Measurements from ENCODE around the gene WAC. TPM values are rescaled to one million over a fixed set of nuclear protein-coding genes. Genes with fewer than 3 reads are reported as not detected.
A peak's percentile ranks its signal among the peaks of the same experiment; 100 is the strongest.

The WAC gene
- total and polyA plus RNA-seq, 9 of the 15 experiments (the other 6 are each of a cell fraction or from before 2014, with no cell fraction given): 24.8 to 123 (median 78.2) TPM

DNA sequence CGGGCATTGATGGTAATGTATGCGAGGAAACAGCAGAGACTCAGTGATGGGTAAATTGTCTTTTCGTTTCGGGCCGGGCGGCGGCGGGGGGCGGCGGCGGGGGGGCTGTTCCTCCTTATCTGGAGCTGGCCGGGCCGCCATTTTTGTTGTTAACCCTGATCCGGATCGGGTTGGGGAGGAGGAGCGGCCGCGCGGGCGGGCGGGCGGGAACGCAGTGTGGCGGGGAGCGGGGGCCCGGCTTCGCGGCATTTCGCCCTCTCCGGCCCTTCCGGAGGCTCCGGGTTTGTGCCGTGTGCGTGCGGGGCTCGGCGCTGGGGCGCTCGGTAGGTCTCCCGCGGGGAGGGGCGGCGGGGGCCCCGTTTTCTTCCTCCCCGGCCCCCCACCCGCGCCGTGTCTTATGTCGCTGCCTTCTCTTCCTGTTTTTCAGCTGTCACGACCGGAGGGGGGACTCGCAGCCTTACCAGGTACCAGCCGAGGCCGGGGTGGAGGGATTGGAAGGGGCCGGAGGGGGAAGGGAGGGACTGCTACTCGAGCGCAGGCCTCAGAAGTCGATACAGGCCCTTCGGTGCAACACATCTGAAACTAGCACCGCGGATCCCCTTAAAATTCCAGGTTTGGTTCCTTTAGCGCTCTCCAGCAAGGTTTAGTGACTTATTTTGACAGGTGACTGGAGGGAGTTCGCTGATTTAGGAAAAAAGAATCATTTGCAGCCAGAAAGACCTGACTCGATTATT lies 820 bp downstream of the WAC start (continued):
- TF ChIP-seq ZFP30 (CRISPR knock-in tag; IDR thresholded peaks at IDR 0.05; ENCODE audit: borderline replicate concordance) (no peak), SIRT6 (IDR thresholded peaks at IDR 0.05; ENCODE audit: low read depth, low read length) (no peak), C11orf30 (IDR thresholded peaks at IDR 0.05; ENCODE audit: low read depth) (no peak), CHD1 (IDR thresholded peaks at IDR 0.05; ENCODE audit: low read length) (peak; percentile 39), POLR2H (tag; IDR thresholded peaks at IDR 0.05; ENCODE audit: low read depth) (no peak), JUND (IDR thresholded peaks at IDR 0.05; ENCODE audit: borderline replicate concordance, low read depth, low read length) (no peak), JUND (tag; IDR thresholded peaks at IDR 0.05; ENCODE audit: borderline replicate concordance, low read depth, low read length) (no peak), EHMT2 (IDR thresholded peaks at IDR 0.05) (no peak), ZNF384 (IDR thresholded peaks at IDR 0.05; ENCODE audit: low read depth, low read length) (no peak)
- TF ChIP-seq, protein P1, sequence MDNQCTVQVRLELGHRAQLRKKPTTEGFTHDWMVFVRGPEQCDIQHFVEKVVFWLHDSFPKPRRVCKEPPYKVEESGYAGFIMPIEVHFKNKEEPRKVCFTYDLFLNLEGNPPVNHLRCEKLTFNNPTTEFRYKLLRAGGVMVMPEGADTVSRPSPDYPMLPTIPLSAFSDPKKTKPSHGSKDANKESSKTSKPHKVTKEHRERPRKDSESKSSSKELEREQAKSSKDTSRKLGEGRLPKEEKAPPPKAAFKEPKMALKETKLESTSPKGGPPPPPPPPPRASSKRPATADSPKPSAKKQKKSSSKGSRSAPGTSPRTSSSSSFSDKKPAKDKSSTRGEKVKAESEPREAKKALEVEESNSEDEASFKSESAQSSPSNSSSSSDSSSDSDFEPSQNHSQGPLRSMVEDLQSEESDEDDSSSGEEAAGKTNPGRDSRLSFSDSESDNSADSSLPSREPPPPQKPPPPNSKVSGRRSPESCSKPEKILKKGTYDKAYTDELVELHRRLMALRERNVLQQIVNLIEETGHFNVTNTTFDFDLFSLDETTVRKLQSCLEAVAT (IDR thresholded peaks at IDR 0.05): peak in 1 of 2 experiments; percentile 68; a peak in 1 of 4 replicates
- TF ChIP-seq, protein P2, sequence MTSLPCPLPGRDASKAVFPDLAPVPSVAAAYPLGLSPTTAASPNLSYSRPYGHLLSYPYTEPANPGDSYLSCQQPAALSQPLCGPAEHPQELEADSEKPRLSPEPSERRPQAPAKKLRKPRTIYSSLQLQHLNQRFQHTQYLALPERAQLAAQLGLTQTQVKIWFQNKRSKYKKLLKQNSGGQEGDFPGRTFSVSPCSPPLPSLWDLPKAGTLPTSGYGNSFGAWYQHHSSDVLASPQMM (CRISPR knock-in tag; IDR thresholded peaks at IDR 0.05): no peak
- TF ChIP-seq, protein P3, sequence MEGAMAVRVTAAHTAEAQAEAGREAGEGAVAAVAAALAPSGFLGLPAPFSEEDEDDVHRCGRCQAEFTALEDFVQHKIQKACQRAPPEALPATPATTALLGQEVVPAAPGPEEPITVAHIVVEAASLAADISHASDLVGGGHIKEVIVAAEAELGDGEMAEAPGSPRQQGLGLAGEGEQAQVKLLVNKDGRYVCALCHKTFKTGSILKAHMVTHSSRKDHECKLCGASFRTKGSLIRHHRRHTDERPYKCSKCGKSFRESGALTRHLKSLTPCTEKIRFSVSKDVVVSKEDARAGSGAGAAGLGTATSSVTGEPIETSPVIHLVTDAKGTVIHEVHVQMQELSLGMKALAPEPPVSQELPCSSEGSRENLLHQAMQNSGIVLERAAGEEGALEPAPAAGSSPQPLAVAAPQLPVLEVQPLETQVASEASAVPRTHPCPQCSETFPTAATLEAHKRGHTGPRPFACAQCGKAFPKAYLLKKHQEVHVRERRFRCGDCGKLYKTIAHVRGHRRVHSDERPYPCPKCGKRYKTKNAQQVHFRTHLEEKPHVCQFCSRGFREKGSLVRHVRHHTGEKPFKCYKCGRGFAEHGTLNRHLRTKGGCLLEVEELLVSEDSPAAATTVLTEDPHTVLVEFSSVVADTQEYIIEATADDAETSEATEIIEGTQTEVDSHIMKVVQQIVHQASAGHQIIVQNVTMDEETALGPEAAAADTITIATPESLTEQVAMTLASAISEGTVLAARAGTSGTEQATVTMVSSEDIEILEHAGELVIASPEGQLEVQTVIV (CRISPR knock-in tag; IDR thresholded peaks at IDR 0.05; ENCODE audit: borderline replicate concordance): no peak
- TF ChIP-seq, protein P4, sequence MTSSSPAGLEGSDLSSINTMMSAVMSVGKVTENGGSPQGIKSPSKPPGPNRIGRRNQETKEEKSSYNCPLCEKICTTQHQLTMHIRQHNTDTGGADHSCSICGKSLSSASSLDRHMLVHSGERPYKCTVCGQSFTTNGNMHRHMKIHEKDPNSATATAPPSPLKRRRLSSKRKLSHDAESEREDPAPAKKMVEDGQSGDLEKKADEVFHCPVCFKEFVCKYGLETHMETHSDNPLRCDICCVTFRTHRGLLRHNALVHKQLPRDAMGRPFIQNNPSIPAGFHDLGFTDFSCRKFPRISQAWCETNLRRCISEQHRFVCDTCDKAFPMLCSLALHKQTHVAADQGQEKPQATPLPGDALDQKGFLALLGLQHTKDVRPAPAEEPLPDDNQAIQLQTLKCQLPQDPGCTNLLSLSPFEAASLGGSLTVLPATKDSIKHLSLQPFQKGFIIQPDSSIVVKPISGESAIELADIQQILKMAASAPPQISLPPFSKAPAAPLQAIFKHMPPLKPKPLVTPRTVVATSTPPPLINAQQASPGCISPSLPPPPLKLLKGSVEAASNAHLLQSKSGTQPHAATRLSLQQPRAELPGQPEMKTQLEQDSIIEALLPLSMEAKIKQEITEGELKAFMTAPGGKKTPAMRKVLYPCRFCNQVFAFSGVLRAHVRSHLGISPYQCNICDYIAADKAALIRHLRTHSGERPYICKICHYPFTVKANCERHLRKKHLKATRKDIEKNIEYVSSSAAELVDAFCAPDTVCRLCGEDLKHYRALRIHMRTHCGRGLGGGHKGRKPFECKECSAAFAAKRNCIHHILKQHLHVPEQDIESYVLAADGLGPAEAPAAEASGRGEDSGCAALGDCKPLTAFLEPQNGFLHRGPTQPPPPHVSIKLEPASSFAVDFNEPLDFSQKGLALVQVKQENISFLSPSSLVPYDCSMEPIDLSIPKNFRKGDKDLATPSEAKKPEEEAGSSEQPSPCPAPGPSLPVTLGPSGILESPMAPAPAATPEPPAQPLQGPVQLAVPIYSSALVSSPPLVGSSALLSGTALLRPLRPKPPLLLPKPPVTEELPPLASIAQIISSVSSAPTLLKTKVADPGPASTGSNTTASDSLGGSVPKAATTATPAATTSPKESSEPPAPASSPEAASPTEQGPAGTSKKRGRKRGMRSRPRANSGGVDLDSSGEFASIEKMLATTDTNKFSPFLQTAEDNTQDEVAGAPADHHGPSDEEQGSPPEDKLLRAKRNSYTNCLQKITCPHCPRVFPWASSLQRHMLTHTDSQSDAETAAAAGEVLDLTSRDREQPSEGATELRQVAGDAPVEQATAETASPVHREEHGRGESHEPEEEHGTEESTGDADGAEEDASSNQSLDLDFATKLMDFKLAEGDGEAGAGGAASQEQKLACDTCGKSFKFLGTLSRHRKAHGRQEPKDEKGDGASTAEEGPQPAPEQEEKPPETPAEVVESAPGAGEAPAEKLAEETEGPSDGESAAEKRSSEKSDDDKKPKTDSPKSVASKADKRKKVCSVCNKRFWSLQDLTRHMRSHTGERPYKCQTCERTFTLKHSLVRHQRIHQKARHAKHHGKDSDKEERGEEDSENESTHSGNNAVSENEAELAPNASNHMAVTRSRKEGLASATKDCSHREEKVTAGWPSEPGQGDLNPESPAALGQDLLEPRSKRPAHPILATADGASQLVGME (CRISPR knock-in tag; IDR thresholded peaks at IDR 0.05): no peak
- TF ChIP-seq, protein P5, sequence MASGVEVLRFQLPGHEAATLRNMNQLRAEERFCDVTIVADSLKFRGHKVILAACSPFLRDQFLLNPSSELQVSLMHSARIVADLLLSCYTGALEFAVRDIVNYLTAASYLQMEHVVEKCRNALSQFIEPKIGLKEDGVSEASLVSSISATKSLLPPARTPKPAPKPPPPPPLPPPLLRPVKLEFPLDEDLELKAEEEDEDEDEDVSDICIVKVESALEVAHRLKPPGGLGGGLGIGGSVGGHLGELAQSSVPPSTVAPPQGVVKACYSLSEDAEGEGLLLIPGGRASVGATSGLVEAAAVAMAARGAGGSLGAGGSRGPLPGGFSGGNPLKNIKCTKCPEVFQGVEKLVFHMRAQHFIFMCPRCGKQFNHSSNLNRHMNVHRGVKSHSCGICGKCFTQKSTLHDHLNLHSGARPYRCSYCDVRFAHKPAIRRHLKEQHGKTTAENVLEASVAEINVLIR (CRISPR knock-in tag; IDR thresholded peaks at IDR 0.05): no peak

All from K562 (cell line).